ENCODE results near the gene SYT15.
"Not testable (repeated sequence)": the region's sequence is repeated elsewhere in the genome, so short reads cannot be mapped to it uniquely, and the experiment has no call there.

SYT15 gene

GRCh38 chr10:46557319-46558121 is 21.4 kb upstream of the SYT15 start:
- DNase-seq, result no peak

DNA sequence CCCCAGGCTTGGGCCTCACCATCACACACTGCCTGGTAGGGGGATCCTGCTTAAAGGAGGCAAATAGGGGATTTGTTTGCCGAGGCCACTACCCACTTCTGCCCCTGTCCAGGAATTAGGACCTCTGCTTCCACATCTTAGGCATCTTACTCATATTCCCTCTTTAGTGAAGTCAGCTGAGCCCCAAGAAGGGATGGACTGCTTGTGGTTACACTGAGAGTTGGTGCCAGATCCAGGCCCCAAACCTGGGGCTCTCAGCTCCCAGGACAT is 20.9 kb upstream of the SYT15 start:
- no peak for DNase-seq

GRCh38 chr10:46558392-46559185 is 20.3 kb upstream of the SYT15 start:
- no peak for DNase-seq

DNA sequence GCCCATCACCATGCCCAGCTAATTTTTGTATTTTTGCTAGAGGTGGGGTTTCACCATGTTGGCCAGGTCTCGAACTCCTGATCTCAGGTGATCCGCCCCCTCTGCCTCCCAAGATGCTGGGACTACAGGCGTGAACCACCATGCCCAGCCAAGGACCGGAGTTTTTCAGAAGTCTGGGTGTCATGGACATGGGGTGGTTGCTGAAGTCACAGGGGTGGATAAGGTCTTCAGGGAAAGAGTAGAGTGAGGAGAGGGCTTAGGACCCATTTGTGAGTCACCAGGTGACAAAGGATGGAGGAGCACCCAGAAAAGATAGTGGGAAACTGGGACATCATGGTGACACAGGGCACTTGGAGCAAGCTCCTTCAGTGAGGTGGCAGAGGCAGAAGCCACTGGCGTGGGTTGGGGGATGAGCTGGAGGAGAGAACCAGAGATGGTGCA is 19.7 kb upstream of the SYT15 start:
- no peak for DNase-seq

- no peak for DNase-seq
Observed at GRCh38 chr10:46560381-46560780, 18.5 kb upstream of the SYT15 start.

- DNase-seq, result no peak
Observed at GRCh38 chr10:46560952-46561351, 18.0 kb upstream of the SYT15 start.

- DNase-seq, result peak; percentile 56 to 65
Observed at GRCh38 chr10:46565591-46566332, 13.2 kb upstream of the SYT15 start.

DNA sequence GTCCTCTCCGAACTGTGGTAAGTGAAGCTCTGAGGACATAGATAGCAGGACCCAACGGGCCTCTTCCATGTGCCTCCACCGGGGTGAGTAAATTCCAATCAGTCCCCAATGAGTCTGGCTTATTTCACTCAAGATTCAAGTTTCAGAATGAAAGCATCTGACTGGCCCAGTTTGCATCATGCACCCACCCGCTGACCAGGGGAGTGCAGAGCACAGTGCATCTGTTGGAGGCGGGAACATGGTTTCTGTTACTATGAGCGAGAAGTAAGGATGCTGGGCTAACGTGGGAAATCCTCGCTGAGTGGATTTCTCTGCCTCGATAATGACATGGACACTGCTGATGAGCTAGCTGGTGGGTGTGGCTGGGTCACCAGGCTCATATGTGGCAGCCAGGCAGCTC is 11.8 kb upstream of the SYT15 start:
- DNase-seq, result not testable (repeated sequence)

GRCh38 chr10:46570655-46571054 is 8.3 kb upstream of the SYT15 start:
- DNase-seq, result not testable (repeated sequence)

GRCh38 chr10:46572765-46573164 is 6.2 kb upstream of the SYT15 start:
- not testable (repeated sequence) for DNase-seq

GRCh38 chr10:46573314-46573713 is 5.6 kb upstream of the SYT15 start:
- not testable (repeated sequence) for DNase-seq

- not testable (repeated sequence) for DNase-seq
Observed at GRCh38 chr10:46573884-46574283, 5.0 kb upstream of the SYT15 start.

DNA sequence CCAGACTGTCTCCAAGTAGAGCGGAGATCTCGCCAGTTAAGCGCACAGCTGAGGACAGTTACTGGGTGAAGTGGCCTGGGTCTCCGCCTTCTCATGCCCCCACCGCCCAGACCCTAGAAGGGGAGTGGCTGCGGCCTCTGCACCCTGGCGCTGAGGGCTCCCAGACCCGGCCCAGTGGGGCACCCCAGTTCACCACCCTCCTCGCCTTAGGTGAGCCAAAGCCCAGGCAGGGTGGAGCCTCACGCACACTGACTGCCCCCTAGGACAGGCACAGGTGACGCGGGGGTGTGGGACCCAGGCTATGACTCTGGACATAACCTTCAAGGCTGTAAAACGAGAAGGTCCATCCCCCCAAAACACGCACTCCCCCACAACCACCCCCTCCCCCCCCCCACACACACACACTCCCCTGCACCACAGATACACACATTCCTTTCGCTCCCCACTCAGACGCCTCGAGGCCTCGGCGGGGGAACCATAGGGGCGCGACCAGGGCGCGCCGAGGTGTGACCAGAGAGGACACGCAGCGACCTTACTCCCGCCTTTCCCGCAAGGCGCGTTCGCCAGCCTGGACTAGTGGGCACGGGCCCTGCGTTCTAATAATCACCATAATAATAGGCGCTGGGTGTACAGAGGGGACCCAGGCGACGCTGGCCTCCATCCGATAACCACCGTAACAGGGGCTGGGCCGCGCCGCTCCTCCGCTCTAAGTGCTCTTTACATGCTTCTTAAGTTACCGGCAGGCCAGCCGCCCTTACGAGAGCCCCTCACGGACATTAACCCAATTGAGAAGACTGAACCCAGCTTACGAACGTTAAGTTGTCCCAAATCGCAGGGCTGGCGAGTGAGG is 1.1 kb upstream of the SYT15 start:
- not testable (repeated sequence) for DNase-seq

GRCh38 chr10:46579378-46579777 is 450 bp downstream of the SYT15 start:
- not testable (repeated sequence) for DNase-seq

GRCh38 chr10:46581997-46582396 is 3.1 kb downstream of the SYT15 start:
- DNase-seq, result not testable (repeated sequence)

DNA sequence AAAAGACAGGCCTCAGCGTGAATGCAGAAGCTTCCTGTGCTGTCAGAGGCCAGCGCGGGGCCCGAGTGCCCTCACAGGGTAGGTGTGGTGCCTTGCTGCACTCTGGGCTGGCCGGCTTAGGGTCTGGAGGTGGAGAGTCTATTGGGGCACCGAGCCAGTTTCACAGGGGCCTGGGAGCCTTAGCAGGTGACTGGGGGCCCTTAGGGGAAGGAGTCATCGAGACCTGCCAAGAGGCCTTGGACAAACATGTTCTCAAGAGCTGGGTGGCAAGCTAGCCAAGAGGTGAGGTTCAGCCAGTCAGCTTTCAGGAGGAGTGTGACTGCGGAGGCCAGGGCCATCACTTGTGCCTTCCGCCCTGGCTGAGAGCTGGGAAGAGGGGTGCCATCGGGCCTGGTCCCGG is 3.6 kb downstream of the SYT15 start:
- not testable (repeated sequence) for DNase-seq

GRCh38 chr10:46584196-46584595 is 5.3 kb downstream of the SYT15 start:
- not testable (repeated sequence) for DNase-seq

- not testable (repeated sequence) for DNase-seq
Observed at GRCh38 chr10:46585246-46585645, 6.3 kb downstream of the SYT15 start.

GRCh38 chr10:46587546-46587945 is 8.6 kb downstream of the SYT15 start:
- DNase-seq, result not testable (repeated sequence)

GRCh38 chr10:46588221-46588620 is 9.3 kb downstream of the SYT15 start:
- not testable (repeated sequence) for DNase-seq

- not testable (repeated sequence) for DNase-seq
Observed at GRCh38 chr10:46589589-46589988, 10.7 kb downstream of the SYT15 start.

DNA sequence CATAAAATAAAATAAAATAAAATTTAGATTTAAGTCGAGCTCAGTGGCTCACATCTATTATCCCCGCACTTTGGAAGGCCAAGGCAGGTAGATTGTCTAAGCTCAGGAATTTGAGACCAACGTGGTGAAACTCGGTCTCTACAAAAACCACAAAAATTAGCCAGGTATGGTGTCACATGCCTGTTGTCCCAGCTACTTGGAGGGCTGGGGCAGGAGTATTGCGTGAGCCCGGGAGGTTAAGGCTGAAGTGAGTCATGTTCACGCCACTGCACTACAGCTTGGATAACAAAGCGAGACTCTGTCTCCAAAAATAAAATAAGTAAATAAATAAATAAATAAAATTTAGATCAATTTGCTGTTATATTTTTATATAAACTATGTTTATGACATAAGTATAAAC is 12.1 kb downstream of the SYT15 start:
- not testable (repeated sequence) for DNase-seq

Data from AML-193 (cell line).